Heart left ventricle (tissue), 16 donors: ENCODE measurements around the gene OR6C65. TPM values are rescaled to one million over a fixed set of nuclear protein-coding genes. Genes with fewer than 3 reads are reported as not detected.

Experiments
- ATAC-seq, 4 donors: fragments of 200-7000 bp; cut with Tn5 transposase; one replicate each; pipeline ENCODE4 v1.9.1; 2020 to 2022; ENCODE audit warnings: moderate library complexity in 4 of 4, mild to moderate bottlenecking in 3 of 4, moderate number of reproducible peaks in 1 of 4
- DNase-seq, 5 donors: peaks; one replicate each; pipeline ENCODE4 v3.0.0-alpha.2; 2020
- H3K27ac ChIP-seq, 12 donors: fragments of 200-600 bp; sonication (generic) in 4 of 12; one replicate each; pipeline versions ENCODE4 v1.5.0 to v1.8.0; 2016 to 2022; ENCODE audit warnings: mild to moderate bottlenecking in 2 of 12
- H3K27me3 ChIP-seq, 9 donors: fragments of 200-600 bp; sonication (generic) in 2 of 9; one replicate each; pipeline versions ENCODE4 v1.5.1 to v1.8.0; 2016 to 2022; ENCODE audit warnings: mild to moderate bottlenecking in 3 of 9
- H3K36me3 ChIP-seq, 9 donors: fragments of 200-600 bp; sonication (generic) in 2 of 9; one replicate each; pipeline versions ENCODE4 v1.5.0 to v1.8.0; 2018 to 2022; ENCODE audit warnings: mild to moderate bottlenecking in 2 of 9
- H3K4me1 ChIP-seq, 12 donors: fragments of 200-600 bp; sonication (generic) in 4 of 12; one replicate each; pipeline versions ENCODE4 v1.5.0 to v1.8.0; 2016 to 2022; ENCODE audit warnings: mild to moderate bottlenecking in 3 of 12
- H3K4me3 ChIP-seq, 12 donors: fragments of 200-600 bp; sonication (generic) in 4 of 12; one replicate each; pipeline versions ENCODE4 v1.5.0 to v1.8.0; 2017 to 2022; ENCODE audit warnings: mild to moderate bottlenecking in 9 of 12, moderate library complexity in 4 of 12
- H3K9me3 ChIP-seq, 12 donors: fragments of 200-600 bp; sonication (generic) in 4 of 12; one replicate each; pipeline versions ENCODE4 v1.5.0 to v1.8.0; 2016 to 2022; ENCODE audit warnings: mild to moderate bottlenecking in 1 of 12
- POLR2A ChIP-seq, 2 donors: fragments of 450-650 bp; IDR thresholded peaks; one replicate each; pipeline ENCODE4 v1.6.1; 2017; ENCODE audit warnings: antibody characterized with exemption in 2 of 2, mild to moderate bottlenecking in 2 of 2, moderate library complexity in 2 of 2
- WGBS, 4 donors: extraction: QIAGEN DNeasy Blood & Tissue Kit in 2 of 4; methylation state at CpG; one replicate each; pipeline versions ENCODE4 v1.1.5 to v1.1.7; 2013 to 2018; 5-methylcytosine and 5-hydroxymethylcytosine counted together
- intact Hi-C, 10 donors: fragments of 100-400 bp; cut with DNase I; formaldehyde crosslinking; loops; one replicate each; pipeline versions ENCODE4 v1.11.1 to v1.14.2; 2022
- polyA plus RNA-seq, 2 donors: library from polyadenylated mRNA; stranded (reverse); fragments of 200-250 nt; gene quantifications; one replicate each; pipeline ENCODE4 v1.2.3, GENCODE V29; 2013
- total RNA-seq, 9 donors: library from RNA; depleted of rRNA in 2 of 9; stranded (reverse); fragments of >200 nt in 2 of 9; fragmentation: NEBNext Ultra II Directional in 3 of 9; extraction: Animal tissue kit (Norgen Biotek cat#: 25700) in 3 of 9; gene quantifications; one replicate each; pipeline versions ENCODE4 v1.1.0 to v1.2.4, GENCODE V29; 2016 to 2023
- TF ChIP-seq, protein P1 (sequence below), 12 donors: fragments of 200-600 bp; sonication (generic) in 4 of 12; IDR thresholded peaks; one replicate each; pipeline versions ENCODE4 v1.5.0 to v1.8.0; 2018 to 2022; ENCODE audit warnings: antibody characterized with exemption in 12 of 12, mild to moderate bottlenecking in 5 of 12
- donor health status: ischemic (EF 13 %, LVEDD 7.1; RV severe dilation, severe dysfunction).
- donor health status: healthy with polysubstance abuse.
- donor health status: DM: no; HTN: yes; CAD: no.
- donor health status: DM: no; HTN: no; CAD: no.
- donor health status: ischemic (EF 25% LVEDD 6.9; RV normal size, moderate dysfunction).
- donor health status: ischemic (EF 25% LVEDD 5.7; RV mildly dilated, moderate dysfunction).
- donor health status: healthy.
- donor health status: DM: yes; HTN: yes; CAD: no.
- donor health status: ischemic (EF 35%, LVEDD 5.7; RV mildly dilated, moderate dysfunction).
- donor health status: nonischemic (EF 11% LVEDD 7.7; RV severe dilation, severe dysfunction).
- donor health status: DM: yes; HTN: yes; CAD: no.
- donor health status: PGD.
- donor health status: ischemic (EF 29% LVEDD 5.4; RV normal size, mild dysfunction).
- donor health status: nonischemic (EF 23%, LVEDD 6.1; RV moderate dilation, normal function).

Gene OR6C65
- total and polyA plus RNA-seq, 11 donors = not detected

DNA sequence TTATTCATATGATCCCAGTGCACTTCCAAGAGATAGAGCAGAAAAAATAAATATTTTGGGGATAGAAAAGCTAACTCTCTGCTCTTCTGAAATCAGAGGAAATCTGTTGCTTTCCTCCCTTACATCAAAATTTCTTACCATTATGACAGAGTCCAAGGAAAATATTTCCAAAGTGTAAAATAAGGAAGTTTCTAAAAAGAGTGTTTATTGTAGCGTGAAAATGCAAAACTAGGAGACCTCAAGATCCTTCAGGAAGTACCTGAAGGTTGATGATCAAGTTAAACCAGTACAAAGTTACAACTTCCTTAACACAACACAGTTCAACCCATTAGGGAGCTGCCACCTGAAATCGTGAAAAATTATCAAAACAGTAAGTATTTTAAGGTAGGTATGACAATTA is 43.4 kb downstream of the OR6C65 start, which contains the start of gene OR6C2:
Gene OR6C2 (plus strand): TSS at position 301 of the 400 bp plus-strand sequence. CDS start 8,138 bp downstream, outside the sequence.
- no peaks in the 10 kb centered on the region for H3K4me1 ChIP-seq
- peaks cover 0 to 23% (median 10%) of the 10 kb centered on the region in 12 donors for H3K9me3 ChIP-seq
- intact Hi-C loops = loop anchor here in 1 of 10 donors (10.0 kb wide), 1 partner anchor 171 kb away; no protein-coding TSS in a partner anchor
- no peaks in the 10 kb centered on the region for H3K36me3 ChIP-seq
- 51 to 60% (median 55%) methylated on average over 2 of the region's 2 CpGs for WGBS, 4 donors
- no peak for TF ChIP-seq POLR2A (IDR thresholded peaks at IDR 0.05)
- TF ChIP-seq, protein P1, sequence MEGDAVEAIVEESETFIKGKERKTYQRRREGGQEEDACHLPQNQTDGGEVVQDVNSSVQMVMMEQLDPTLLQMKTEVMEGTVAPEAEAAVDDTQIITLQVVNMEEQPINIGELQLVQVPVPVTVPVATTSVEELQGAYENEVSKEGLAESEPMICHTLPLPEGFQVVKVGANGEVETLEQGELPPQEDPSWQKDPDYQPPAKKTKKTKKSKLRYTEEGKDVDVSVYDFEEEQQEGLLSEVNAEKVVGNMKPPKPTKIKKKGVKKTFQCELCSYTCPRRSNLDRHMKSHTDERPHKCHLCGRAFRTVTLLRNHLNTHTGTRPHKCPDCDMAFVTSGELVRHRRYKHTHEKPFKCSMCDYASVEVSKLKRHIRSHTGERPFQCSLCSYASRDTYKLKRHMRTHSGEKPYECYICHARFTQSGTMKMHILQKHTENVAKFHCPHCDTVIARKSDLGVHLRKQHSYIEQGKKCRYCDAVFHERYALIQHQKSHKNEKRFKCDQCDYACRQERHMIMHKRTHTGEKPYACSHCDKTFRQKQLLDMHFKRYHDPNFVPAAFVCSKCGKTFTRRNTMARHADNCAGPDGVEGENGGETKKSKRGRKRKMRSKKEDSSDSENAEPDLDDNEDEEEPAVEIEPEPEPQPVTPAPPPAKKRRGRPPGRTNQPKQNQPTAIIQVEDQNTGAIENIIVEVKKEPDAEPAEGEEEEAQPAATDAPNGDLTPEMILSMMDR (IDR thresholded peaks at IDR 0.05) = no peak
- peaks cover 0 to 5% (median 0%) of the 10 kb centered on the region in 9 donors for H3K27me3 ChIP-seq
- ATAC-seq (no peak), DNase-seq (no peak)
- H3K4me3 ChIP-seq = no peak within 1 kb of the TSS
- H3K27ac ChIP-seq = no peak within 1 kb of the TSS

DNA sequence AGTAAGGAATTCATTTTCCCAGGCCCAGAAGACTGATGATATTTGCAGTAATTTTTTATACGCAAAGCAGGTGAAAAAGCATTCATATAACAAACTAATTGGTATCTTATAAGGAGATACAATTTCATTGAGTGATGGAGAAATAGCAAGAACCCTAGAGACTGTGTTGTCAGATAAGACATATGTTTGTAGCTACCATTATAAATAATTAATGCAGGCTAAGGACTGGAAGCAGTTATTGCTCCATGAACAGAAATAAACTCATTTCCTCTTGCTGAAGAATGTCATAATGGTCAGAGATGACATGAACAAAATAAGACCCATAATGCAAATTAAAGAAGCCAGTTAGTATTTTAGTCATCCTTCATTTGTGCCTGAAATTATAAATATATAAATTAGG is 45.0 kb downstream of the OR6C65 start:
- H3K27me3 ChIP-seq = peaks cover 0 to 5% (median 0%) of the 10 kb centered on the region in 9 donors
- DNase-seq (no peak), ATAC-seq (no peak)
- intact Hi-C loops = loop anchor here in 1 of 10 donors (10.0 kb wide), 1 partner anchor 169 kb away; no protein-coding TSS in a partner anchor
- no peaks in the 10 kb centered on the region for H3K4me1 ChIP-seq
- 92 to 100% (median 96%) methylated on average over 1 of the region's 1 CpG for WGBS, 4 donors
- TF ChIP-seq, protein P1 (IDR thresholded peaks at IDR 0.05) = no peak
- no peak for TF ChIP-seq POLR2A (IDR thresholded peaks at IDR 0.05)
- no peak overlapping the region for H3K4me3 ChIP-seq
- no peak overlapping the region for H3K27ac ChIP-seq
- H3K9me3 ChIP-seq = peaks cover 0 to 18% (median 10%) of the 10 kb centered on the region in 12 donors
- no peaks in the 10 kb centered on the region for H3K36me3 ChIP-seq

DNA sequence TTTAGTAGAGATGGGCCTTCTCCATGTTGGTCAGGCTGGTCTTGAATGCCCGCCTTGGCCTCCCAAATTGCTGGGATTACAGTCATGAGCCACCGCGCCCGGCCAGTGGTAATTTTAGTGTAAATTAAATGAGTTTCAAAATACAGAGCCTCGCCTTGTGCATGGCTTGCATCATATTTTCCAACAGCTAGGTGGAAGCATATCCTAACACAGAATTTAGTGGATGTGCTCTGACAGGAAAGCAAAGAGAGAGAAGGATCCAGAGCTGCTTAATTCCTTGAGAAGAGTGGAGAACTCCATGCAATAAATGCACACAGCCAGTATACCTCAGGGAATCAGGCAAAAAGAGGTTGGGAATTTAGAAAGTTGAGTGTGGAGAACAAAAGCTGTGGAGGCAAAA is 46.0 kb downstream of the OR6C65 start:
- TF ChIP-seq POLR2A (IDR thresholded peaks at IDR 0.05) = no peak
- TF ChIP-seq, protein P1 (IDR thresholded peaks at IDR 0.05) = no peak
- H3K4me1 ChIP-seq = no peaks in the 10 kb centered on the region
- DNase-seq (no peak), ATAC-seq (no peak)
- 81 to 85% (median 81%) methylated on average over 5 of the region's 5 CpGs for WGBS, 4 donors
- no peak overlapping the region for H3K4me3 ChIP-seq
- intact Hi-C loops = loop anchor here in 1 of 10 donors (10.0 kb wide), 1 partner anchor 168 kb away; no protein-coding TSS in a partner anchor
- no peak overlapping the region for H3K27ac ChIP-seq
- peaks cover 0 to 8% (median under 1%) of the 10 kb centered on the region in 12 donors for H3K9me3 ChIP-seq
- peaks cover 0 to 5% (median 0%) of the 10 kb centered on the region in 9 donors for H3K27me3 ChIP-seq
- no peaks in the 10 kb centered on the region for H3K36me3 ChIP-seq

DNA sequence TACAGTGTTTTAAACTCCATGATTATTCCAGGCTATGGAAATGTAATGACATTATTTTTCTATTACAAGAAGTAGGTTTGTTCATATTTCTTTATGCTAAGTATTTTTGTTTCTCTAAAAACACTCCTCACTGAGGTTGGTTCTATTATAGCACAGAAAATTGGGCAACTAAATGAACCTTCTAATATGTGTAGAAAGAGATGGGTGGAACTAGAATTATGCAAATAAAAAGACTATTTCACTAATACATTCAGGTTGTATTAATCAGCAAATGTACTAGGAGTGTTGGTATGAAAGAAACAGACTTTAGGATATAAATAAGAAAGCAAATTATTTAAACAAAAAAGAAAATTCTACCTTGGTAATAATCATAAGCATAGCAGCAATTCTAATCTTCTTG is 48.5 kb downstream of the OR6C65 start:
- intact Hi-C loops = loop anchor here in 1 of 10 donors (10.0 kb wide), 1 partner anchor 166 kb away; no protein-coding TSS in a partner anchor
- Histone ChIP-seq H3K4me3 (no peak overlapping the region), H3K9me3 (no peaks in the 10 kb centered on the region), H3K27ac (no peak overlapping the region), H3K27me3 (peaks cover 0 to 5% (median 0%) of the 10 kb centered on the region in 9 donors), H3K36me3 (no peaks in the 10 kb centered on the region), H3K4me1 (no peaks in the 10 kb centered on the region)
- DNase-seq (no peak), ATAC-seq (no peak)
- TF ChIP-seq POLR2A (IDR thresholded peaks at IDR 0.05) = no peak
- TF ChIP-seq, protein P1 (IDR thresholded peaks at IDR 0.05) = no peak

Other genes with a start within 250 kb of the OR6C65 start
- not detected for gene OR10A7, start 179.5 kb upstream of the OR6C65 start, total RNA-seq
- gene OR10A7, start 179.5 kb upstream of the OR6C65 start, polyA plus RNA-seq = not detected
- gene OR6C74, start 155.9 kb upstream of the OR6C65 start, total RNA-seq = not detected
- not detected for gene OR6C74, start 155.9 kb upstream of the OR6C65 start, polyA plus RNA-seq
- gene OR6C6, start 104.0 kb upstream of the OR6C65 start, total RNA-seq = not detected
- not detected for gene OR6C6, start 104.0 kb upstream of the OR6C65 start, polyA plus RNA-seq
- not detected for gene OR6C1, start 86.2 kb upstream of the OR6C65 start, total RNA-seq
- gene OR6C1, start 86.2 kb upstream of the OR6C65 start, polyA plus RNA-seq = not detected
- not detected for gene OR6C3, start 69.8 kb upstream of the OR6C65 start, total RNA-seq
- not detected for gene OR6C3, start 69.8 kb upstream of the OR6C65 start, polyA plus RNA-seq
- not detected for gene OR6C75, start 37.6 kb upstream of the OR6C65 start, total RNA-seq
- not detected for gene OR6C75, start 37.6 kb upstream of the OR6C65 start, polyA plus RNA-seq
- not detected for gene OR6C76, start 25.7 kb downstream of the OR6C65 start, total RNA-seq
- not detected for gene OR6C76, start 25.7 kb downstream of the OR6C65 start, polyA plus RNA-seq
- gene OR6C2, start 43.5 kb downstream of the OR6C65 start, total RNA-seq = not detected
- gene OR6C2, start 43.5 kb downstream of the OR6C65 start, polyA plus RNA-seq = not detected
- gene OR6C70, start 69.6 kb downstream of the OR6C65 start, total RNA-seq = not detected
- not detected for gene OR6C70, start 69.6 kb downstream of the OR6C65 start, polyA plus RNA-seq
- not detected for gene OR6C68, start 91.8 kb downstream of the OR6C65 start, total RNA-seq
- not detected for gene OR6C68, start 91.8 kb downstream of the OR6C65 start, polyA plus RNA-seq
- not detected for gene OR6C4, start 149.1 kb downstream of the OR6C65 start, total RNA-seq
- gene OR6C4, start 149.1 kb downstream of the OR6C65 start, polyA plus RNA-seq = not detected
- gene OR2AP1, start 171.9 kb downstream of the OR6C65 start, total RNA-seq = not detected
- not detected for gene OR2AP1, start 171.9 kb downstream of the OR6C65 start, polyA plus RNA-seq
- not detected for gene OR10P1, start 236.4 kb downstream of the OR6C65 start, total RNA-seq
- gene OR10P1, start 236.4 kb downstream of the OR6C65 start, polyA plus RNA-seq = not detected